ENCODE data around the gene WEE1. TPM values are rescaled to one million over a fixed set of nuclear protein-coding genes. Genes with fewer than 3 reads are reported as not detected.

The WEE1 gene
- polyA plus RNA-seq, 1 donor from 2014 or later, result 16.0 TPM

GRCh38 chr11:9573775-9574621 lies 528 bp downstream of the WEE1 start:
- Histone ChIP-seq H3K9me2 (ENCODE audit: insufficient read depth, low read length) (no peaks in the 10 kb centered on the region), H3K27ac (ENCODE audit: low read length) (no peak overlapping the region), H3K9ac (ENCODE audit: low read length) (peak overlapping the region; percentile 61), H3K27me3 (ENCODE audit: insufficient read depth, low read depth, low read length) (no peaks in the 10 kb centered on the region), H3K4me2 (ENCODE audit: low read length) (peak overlapping the region; percentile 68), H3K9me3 (ENCODE audit: low read length) (no peaks in the 10 kb centered on the region), H2AFZ (ENCODE audit: low read depth, low read length) (peak overlapping the region; percentile 47), H4K20me1 (ENCODE audit: insufficient read depth) (no peaks in the 10 kb centered on the region), H3K4me3 (ENCODE audit: low read length) (peak overlapping the region; percentile 80), H3K36me3 (ENCODE audit: insufficient read depth, low read length) (no peaks in the 10 kb centered on the region), H3F3A (ENCODE audit: insufficient read depth, low read length, poor library complexity, severe bottlenecking) (no peaks in the 10 kb centered on the region), H3K79me2 (replicated peaks; ENCODE audit: insufficient read depth, low read length) (peaks cover 44% of the 10 kb centered on the region)
- peak; percentile 30 for TF ChIP-seq SMC3 (conservative IDR thresholded peaks at IDR 0.05; ENCODE audit: poor library complexity)
- no peak for TF ChIP-seq REST (IDR thresholded peaks at IDR 0.05; ENCODE audit: borderline replicate concordance)
- no peak for TF ChIP-seq RAD21 (conservative IDR thresholded peaks at IDR 0.05)
- TF ChIP-seq MXI1 (conservative IDR thresholded peaks at IDR 0.05; ENCODE audit: poor library complexity, severe bottlenecking), result peak; percentile 97
- peak; percentile 11 for TF ChIP-seq CTCF (IDR thresholded peaks at IDR 0.05; ENCODE audit: poor library complexity, severe bottlenecking)
- no peak for TF ChIP-seq EZH2 (IDR thresholded peaks at IDR 0.05; ENCODE audit: borderline replicate concordance, insufficient read depth, low read length, poor library complexity, severe bottlenecking)
- no peak for TF ChIP-seq TAF1 (IDR thresholded peaks at IDR 0.05; ENCODE audit: low read depth)
- TF ChIP-seq EP300 (conservative IDR thresholded peaks at IDR 0.05; ENCODE audit: poor library complexity, severe bottlenecking), result no peak
- TF ChIP-seq POLR2AphosphoS5 (IDR thresholded peaks at IDR 0.05), result no peak

- H3K27ac ChIP-seq (ENCODE audit: low read length), result no peak overlapping the region
- peak overlapping the region; percentile 68 for H3K4me2 ChIP-seq (ENCODE audit: low read length)
- TF ChIP-seq EP300 (conservative IDR thresholded peaks at IDR 0.05; ENCODE audit: poor library complexity, severe bottlenecking), result no peak
- peak; percentile 30 for TF ChIP-seq TAF1 (IDR thresholded peaks at IDR 0.05; ENCODE audit: low read depth)
- TF ChIP-seq POLR2AphosphoS5 (IDR thresholded peaks at IDR 0.05), result no peak
- no peak for TF ChIP-seq RAD21 (conservative IDR thresholded peaks at IDR 0.05)
- H3K9me2 ChIP-seq (ENCODE audit: insufficient read depth, low read length), result no peaks in the 10 kb centered on the region
- H4K20me1 ChIP-seq (ENCODE audit: insufficient read depth), result no peaks in the 10 kb centered on the region
- peak overlapping the region; percentile 80 for H3K4me3 ChIP-seq (ENCODE audit: low read length)
- H2AFZ ChIP-seq (ENCODE audit: low read depth, low read length), result peak overlapping the region; percentile 47
- peak overlapping the region; percentile 61 for H3K9ac ChIP-seq (ENCODE audit: low read length)
- no peaks in the 10 kb centered on the region for H3K9me3 ChIP-seq (ENCODE audit: low read length)
- peaks cover 51% of the 10 kb centered on the region for H3K79me2 ChIP-seq (replicated peaks; ENCODE audit: insufficient read depth, low read length)
- H3K36me3 ChIP-seq (ENCODE audit: insufficient read depth, low read length), result no peaks in the 10 kb centered on the region
- H3F3A ChIP-seq (ENCODE audit: insufficient read depth, low read length, poor library complexity, severe bottlenecking), result no peaks in the 10 kb centered on the region
- no peaks in the 10 kb centered on the region for H3K27me3 ChIP-seq (ENCODE audit: insufficient read depth, low read depth, low read length)
Observed at GRCh38 chr11:9574622-9575259, 1.3 kb downstream of the WEE1 start.
